GM21515 (cell line): ENCODE data around the gene CCDC57.

Experiments
- ATAC-seq: cut with Tn5 transposase; IDR thresholded peaks from one replicate; pipeline ENCODE4 v1.9.1; 2021; ENCODE audit not compliant: unreplicated experiment

The CCDC57 gene

DNA sequence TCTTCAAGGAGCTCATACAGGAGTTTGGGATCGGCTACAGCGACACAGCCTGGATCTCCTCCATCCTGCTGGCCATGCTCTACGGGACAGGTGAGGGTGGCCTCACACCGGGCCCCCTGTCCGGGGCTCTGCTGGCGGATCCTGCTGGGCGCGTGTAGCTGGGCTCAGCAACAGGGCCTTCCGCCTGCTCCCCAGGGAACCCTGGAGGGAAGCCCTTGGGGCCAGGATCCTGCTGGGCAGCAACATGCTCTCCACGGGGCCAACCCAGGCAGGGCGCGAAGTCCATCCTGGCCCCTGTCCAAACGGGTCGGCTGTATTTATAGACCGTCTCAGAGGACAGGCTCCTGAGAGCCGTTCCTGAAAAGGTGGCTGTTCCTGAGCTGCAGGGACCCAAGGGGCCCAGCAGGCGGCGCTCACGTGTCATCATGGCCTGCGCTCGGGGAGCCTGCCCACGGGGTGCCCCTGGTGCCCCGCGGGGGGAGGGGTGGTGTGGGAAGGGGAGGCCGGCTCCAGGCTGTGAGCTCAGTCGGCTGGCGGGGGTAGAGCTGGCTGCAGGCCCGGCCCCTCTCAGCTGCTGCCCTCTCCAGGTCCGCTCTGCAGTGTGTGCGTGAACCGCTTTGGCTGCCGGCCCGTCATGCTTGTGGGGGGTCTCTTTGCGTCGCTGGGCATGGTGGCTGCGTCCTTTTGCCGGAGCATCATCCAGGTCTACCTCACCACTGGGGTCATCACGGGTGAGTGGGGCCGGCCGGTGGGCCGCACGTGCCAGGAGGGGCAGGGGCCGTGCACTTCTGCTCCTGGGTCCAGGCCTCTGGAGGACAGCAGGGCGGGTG lies 23.7 kb upstream of the CCDC57 start:
- ATAC-seq = no peak

DNA sequence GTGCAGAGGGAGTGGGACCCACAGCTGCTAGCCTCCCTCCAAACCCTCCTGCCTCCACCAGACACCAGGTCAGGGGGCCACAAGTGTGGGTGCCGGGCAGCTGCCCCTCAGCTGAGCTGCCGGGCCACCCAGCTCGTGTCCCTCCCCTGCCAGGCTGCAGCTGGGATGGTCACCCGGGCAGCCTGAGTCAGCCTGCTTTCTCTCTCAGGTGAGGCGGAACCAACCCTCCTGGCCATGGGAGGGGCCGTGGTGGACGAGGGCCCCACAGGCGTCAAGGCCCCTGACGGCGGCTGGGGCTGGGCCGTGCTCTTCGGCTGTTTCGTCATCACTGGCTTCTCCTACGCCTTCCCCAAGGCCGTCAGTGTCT lies 23.1 kb upstream of the CCDC57 start:
- no peak for ATAC-seq

DNA sequence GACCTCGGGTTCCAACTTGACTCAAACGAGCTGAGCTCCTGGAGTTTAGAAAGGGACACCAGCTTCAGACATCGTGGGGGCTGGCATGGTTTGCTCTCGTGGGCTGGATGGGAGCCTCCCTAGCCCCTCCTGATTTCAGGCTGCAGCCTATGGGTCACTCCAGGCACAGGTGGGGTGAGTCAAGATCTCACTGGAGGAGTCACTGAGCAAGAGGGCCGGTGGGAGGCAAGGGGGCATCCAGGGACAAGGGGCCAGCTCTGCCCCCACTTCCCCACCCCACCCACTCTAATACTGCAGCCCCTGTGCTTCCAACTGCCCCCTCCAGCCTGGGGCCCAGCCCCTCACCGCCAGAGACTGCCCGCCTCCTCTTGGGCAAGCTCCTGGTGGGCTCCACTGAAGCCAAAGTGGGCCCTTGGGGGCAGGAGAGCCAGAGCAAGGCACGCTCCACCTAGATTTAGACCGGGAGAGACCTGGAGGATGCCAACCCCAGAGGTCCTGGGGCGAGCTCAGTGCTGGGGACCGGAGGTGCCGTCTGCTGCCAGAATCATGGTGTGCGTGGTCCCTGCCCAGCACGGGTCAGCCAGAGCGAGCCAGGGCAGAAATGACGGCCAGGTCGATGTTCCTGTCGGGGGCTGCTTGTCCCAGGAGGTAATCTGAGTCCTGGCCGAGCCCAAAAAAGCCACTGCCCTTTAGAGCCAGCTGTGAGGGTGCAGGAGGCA lies 22.6 kb upstream of the CCDC57 start:
- ATAC-seq = no peak

DNA sequence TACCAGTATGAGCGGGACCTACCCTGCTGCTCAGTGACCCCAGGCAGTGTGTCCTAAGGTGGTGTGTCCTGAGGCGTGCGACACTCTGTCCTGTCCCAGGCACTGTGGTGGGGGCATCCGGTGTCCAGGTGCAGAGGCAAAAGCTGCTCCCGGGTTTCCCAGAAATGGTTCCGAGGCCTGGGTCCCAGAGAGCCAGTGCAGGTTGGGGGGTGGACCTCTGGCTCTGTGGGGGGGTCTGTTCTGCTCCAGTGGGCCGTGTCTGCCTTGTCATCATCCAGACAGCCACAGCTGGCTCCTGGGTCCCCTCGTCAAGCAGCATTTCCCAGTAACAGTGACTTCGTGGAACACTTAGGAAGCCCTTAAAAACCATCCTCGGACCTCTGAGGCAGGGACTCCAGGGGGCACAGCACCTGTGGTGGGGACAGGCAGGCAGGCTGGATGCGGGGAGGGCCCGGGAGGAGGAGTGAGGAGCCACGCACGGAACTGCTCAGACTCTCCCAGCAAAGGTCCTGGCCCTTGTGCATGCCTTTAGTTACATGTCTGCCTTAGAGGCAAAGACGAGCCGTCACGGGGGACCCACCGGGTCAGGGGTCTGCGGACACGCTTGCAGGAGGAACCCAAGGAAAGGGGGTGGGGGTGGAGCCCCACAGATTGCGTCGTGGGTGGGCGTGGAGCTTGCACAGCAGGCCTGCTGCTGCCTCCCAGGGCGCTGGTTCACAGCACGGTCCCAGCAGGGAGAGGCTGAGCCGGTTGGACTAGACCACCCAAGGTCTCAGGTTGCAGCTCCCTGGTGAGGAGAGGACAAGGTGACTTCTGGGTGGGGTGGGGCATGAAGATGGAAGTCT lies 21.8 kb upstream of the CCDC57 start:
- no peak for ATAC-seq

DNA sequence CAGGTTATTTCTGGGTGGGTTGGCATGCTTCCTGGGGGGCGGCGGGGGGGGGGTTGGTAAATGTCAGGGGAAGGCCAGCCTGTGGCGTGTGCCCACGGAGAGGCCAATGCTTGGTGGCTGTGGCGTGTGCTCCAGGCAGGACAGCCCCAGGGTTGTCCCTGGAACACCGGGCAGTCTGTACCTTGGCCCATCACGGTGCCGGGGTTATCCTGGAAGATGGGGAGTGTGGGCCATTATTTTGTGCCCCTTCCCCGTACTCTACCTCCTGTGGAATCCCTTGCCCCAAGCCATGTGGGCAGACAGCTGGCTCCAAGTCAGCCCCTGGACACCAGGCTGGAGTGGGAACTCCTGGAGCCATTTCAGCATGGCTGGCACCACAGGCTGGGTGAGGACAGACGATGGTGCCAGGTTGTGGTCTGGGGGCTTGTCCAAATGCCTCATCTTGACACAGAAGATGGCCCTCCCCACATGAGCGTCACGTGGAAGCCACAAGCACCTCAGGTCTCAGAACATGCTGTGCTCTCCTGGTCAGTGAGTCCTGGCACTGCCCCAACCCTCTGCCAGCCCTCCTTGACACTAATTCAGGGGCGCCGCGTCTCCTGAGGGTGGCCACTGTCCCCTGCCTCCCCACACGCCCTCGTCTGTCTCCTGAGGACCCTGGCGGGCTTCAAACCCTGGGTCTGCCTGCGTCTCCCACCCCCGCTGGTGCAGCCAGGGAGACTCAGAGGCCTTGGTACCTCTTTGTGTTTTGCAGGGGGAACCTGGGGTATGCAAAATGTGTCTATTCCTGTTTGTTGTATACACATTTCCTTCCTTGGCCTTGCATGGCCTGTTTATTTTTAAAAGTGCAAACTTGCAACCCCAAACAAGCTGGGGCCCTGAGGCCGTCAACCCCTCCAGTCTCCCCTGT lies 20.5 kb upstream of the CCDC57 start:
- no peak for ATAC-seq

DNA sequence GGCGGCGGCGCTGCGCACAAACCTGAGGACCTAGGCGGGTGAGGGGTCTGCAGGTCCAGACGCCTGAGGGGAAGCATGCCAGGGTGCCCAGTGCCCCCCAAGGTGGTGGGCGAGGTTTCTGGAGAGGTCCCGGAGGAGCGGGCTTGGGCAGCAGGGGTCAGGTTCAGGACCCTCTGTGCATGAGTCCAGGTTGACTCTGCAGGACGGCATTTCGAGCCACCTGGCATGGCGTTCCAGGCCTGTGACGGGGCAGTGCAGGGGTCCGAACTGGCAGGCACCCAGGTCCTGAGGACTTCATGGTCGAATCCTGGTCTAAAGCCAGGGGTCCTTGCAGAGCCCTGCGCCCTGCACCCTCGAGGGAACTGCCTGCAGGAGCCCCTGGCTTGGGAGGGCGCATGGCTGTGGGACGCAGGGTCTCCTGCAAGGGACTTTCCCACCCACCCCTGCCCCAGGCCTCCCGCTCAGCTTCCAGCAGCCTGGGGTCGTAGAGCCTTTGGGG lies 19.7 kb upstream of the CCDC57 start:
- ATAC-seq = no peak

DNA sequence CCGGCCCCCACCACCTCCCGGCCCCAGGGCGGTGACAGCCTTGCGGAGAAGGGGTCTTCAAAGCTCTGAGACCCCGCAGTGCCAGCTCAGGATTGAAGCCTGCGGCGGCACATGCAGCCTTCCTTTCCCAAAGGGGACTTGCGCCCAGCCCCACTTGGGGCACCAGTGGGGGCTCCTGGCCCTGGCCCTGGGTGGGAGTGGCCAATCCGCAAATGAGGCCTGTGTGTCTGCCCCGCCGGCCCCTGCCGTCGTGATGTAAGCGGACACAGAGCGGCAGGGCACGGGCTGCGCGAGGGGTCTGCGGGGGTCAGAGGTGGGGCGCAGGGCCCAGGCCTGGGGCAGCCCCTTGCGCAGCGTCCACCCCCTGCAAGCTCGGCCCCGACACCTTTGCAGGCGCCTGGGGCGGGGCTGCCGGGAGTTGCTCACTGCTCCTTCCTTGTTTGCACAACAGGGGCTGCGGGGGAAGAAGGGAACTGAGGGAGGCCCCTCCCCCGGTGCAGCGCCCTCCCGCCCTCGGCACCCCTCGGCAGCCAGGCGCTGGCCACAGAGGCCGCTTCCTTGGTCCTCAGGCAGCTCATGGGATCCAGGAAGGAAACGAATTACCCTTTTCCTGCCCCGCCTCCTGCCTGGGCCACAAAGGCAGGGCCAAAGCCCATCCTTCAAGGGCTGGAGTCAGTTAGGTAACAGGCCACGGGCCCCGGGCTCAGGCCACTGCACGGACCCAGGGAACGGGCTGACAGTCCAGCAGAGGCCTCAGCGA lies 19.1 kb upstream of the CCDC57 start:
- no peak for ATAC-seq

DNA sequence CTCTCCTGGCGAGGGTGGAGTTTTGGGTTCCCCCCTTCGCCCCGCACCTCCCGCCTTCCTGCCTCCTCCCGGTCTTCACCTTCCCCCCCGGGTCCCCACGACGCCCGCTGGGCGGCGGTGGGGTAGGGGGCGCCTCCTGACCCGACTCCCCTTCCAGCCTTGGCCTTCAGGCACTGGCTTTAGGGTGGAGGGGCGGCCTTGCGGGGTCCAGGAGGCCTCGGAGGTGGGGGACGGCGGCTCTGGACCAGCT lies 18.6 kb upstream of the CCDC57 start:
- ATAC-seq = no peak

DNA sequence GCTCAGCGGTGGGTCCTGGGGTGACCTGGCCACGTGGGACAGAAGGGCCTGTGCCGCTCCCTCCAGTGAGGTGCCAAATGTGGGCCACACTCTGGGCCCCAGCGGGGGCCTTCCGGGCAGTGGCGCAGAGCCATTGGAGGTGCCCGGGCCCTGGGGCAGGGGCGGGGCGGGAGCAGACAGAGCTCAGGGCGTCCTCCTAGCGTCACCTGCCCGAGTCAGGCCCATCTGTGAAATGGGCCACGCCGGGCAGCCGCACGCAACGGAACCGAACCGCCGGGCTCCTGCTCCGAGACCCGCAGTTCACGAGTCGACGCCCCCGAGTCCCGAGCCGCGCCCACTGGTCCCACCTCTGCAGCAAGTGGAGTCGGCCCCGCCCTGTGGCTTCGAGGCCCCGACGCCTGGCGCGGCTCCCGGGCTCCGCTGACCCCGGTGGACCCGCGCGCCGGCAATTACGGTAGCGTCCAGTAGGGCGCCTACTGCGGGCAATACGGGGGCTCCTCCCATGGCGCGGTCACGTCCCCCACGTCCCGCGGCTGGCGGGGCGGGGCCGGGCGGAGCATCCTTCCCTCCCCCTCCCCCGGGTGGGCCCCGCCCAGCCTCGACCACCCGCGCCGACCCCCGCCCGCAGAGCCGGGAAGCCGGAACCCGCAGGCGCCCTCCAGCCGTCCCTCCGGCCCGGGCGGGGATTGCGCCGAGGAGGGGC lies 18.1 kb upstream of the CCDC57 start:
- no peak for ATAC-seq

DNA sequence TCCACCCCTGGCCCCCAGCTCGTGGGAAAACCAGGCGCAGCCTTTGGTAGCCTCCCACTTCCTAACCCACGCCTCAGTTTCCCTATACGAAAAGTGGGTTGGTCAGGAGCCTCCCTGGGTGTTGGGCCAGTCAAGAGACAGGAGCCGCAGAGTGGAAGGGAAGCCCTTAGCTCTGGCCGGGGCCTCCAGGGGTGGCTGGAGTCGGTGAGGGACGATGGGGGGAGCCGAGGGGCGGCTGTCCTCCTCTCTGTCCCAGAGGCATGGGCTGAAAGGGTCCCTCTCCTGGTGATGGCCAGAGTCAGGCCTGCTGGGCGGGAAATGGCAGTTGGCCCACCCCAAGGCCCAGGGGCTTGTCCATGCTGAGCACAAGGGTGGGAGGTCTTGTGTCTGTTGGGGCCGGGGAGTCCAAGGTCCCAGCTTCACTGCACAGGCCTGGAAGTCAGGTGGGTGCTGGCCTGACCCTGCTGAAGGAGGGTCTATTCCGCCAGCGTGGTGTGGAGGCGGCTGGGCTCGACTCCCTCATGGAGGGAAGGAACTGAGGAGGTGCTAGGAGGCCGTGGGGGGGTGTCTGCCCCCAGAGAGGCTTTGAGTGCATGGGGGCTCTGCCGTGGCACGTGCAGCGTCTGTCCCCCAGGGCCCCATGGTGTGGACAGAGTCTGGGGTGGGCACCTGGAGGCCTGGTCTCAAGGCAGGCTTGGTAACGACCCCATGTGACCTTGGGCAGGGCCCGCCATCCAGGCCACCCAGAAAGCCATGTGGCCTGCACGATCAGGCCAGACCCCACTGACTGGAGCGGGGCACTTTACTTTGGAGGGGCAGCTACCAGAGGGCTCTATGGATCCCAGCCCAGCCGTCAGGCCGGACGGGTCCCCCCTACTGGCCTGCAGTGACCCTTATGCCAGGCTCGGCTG lies 17.3 kb upstream of the CCDC57 start:
- ATAC-seq = no peak

DNA sequence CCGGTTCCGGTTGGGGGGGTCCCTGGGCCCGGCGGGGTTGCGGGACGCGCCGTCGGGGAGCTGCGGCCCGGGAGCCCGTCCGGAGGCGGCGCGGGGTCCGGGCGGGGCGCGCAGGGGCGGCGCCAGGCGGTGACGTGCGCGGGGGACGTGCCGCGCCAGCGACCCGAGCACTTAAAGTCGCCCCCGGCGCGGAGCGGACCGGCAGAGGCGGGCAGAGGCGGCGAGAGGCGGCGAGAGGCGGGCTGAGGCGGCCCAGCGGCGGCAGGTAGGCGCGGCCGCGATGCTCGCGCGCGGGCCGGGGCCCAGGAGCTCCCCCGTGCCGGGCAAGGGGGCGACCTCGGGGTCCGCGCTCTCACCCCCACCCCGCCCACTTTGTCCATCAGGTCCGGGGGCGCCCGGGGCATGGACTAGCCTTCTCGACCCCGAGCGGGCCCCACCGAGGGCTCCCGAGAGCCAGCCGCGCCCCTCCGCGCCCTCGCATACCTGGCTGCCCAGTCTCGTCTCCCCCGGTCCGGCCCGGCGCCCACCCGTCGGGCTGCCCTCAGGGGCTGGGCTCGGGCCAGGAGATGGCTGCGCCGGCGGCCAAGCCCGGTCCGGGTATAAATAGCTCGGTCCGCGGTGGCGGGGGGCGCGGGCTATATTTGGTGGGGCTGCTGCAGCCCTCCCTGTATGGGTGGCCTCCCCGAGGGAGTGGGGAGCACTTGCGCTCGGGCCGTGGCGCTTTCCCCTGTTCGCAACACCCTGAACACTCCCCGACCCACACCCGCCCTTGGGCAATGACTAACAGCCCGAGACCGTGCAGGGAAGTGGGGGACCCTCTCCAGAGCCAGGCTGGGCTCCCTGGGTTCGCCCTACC lies 16.4 kb upstream of the CCDC57 start, which contains the start of gene SLC16A3:
TSS of gene SLC16A3 (plus strand) at position 201 of the 856 bp plus-strand sequence. CDS start 6,967 bp downstream, outside the sequence.
- peak; percentile 35 for ATAC-seq

DNA sequence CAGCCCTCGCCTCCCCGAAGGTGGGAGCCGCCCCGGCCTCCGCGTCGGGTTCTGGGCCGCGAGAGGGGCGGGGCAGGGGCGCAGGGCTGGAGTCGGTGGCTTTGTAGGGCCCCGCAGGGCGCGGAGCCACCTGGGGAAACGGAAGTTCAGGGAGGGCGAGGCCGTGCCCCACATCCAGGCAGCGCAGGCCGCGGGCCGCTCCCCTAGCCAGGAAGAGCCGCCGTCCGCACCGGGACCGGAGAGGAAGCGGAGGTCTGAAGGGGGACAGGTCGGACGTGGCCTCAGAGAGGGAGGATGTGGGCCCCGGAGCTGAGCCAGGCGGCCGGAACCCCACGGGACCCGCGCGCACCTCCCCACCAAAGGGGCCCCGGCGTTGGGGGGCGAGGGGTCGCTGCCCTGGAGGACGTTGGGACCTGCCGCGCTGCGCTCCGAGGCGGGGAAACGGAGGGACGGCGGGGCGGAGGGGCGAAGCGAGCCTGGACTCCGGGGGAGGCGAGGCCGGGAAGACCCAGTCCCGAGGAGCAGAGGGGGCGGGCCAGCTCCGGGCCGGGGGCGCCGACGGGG lies 15.7 kb upstream of the CCDC57 start:
- peak; percentile 26 for ATAC-seq

DNA sequence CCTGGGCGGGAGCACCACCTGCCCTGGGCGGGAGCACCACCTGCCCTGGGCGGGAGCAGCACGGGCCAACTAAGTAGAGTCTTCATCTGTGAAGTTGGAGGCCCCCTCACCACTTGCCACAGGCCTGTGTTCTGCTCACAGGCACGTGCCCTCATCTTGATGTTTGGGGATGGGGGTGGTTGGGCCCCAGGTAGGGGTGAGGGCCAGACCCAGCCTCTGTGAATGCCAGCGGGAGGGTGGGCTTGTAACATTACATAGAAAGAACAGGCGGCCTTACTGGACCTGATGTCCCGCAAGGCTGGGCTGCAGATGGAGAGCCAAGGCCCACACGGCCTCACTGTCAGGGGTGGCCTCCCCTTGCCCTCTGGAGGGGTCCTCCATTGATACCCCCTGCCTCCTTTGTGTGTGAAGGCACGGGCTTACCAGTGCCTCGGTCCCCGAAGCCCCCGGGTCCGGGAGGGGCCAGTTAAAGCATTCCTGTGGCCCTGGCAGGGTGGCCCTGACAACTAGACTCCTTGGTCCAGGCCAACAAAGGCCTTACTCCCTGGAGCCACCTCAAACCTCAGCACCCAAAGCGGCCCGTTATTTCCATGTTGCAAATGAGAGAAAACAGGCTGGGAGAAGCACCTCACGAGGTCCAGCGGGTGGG lies 15.1 kb upstream of the CCDC57 start:
- ATAC-seq = peak; percentile 1

DNA sequence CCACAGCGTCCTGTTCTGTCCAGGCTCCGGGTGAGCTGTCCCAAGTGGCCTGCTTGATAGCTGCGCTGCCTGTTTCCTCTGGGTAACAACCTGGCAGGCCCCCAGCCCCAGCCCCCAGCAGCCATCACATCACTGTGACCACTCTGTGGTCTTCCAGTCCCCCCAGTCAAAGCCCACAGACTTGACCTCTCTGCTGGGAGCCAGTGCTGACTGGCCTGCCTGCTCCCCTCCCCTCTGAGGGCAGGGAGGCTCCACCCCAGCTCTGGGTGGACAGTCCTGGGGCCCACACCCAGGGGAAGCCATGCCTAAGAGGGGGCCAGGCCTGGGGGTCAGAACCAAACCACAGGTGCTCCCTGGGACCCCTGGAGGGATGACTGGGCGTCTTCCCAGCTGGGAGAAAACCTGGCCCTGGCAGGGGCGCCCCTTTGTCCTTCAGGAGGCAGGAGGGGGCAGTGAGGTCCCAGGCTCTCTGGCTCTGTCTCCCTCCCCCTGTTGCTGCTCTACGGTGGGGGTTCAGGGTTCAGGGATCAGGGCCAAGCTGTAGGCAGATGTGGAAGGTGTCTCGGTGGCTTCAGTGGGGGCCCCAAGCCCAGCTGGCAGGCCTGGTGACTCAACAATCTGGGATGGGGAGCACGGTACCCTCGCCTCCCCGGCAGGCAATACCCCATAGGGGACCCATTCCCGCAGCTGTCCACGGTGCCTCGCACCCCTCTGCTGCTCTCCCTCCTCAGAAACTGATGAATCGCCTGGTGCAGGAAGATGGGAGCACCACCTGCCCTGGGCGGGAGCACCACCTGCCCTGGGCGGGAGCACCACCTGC lies 14.4 kb upstream of the CCDC57 start:
- ATAC-seq = no peak

DNA sequence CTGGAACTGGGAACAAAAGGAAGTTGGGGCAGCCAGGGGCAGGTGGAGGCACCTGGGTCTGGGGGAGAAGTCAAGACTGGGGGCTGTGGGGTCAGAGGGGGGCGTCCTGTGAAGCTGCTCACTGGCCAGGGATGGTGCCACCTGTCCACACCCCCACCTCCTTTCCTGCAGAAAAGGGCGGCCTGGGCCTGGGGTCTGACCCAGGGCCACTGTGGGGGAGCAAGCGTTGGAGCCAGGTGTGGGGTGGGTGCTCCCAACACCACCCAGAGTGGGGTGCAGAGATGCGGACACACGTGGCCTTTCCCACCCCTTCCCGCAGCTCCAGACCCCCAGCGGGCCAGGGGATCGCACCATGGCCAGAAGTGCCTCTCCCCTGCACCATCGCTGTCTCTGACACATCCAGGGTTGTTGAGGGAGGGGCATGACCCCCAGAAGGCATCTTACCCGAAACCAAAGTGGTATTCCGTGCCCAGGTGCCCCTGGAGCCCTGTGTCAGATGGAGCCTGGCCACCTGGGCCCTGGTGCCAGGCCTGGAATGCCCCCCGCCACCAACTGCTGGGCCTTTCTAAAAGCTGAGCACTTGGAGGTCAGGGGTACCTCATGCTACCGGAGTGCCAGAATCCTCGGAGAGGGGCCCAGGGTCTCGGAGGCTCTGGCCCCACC lies 13.6 kb upstream of the CCDC57 start:
- ATAC-seq = no peak
